ENCODE data around the gene UPK2.

- TF ChIP-seq ZNF174 (tag by site-specific recombination; IDR thresholded peaks at IDR 0.05) (no peak), CTCF (tag by site-specific recombination; IDR thresholded peaks at IDR 0.05) (no peak), ZBTB21 (tag by site-specific recombination; IDR thresholded peaks at IDR 0.05) (no peak)
- TF ChIP-seq, protein P1, sequence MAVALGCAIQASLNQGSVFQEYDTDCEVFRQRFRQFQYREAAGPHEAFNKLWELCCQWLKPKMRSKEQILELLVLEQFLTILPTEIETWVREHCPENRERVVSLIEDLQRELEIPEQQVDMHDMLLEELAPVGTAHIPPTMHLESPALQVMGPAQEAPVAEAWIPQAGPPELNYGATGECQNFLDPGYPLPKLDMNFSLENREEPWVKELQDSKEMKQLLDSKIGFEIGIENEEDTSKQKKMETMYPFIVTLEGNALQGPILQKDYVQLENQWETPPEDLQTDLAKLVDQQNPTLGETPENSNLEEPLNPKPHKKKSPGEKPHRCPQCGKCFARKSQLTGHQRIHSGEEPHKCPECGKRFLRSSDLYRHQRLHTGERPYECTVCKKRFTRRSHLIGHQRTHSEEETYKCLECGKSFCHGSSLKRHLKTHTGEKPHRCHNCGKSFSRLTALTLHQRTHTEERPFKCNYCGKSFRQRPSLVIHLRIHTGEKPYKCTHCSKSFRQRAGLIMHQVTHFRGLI (tag by site-specific recombination; IDR thresholded peaks at IDR 0.05) = no peak
Measured at GRCh38 chr11:118956847-118957469, 860 bp downstream of the UPK2 start.

All from HEK293 (cell line).